HG02759 (cell line): ENCODE measurements around the gene RALGDS.

Experiments
- ATAC-seq: cut with Tn5 transposase; IDR thresholded peaks from one replicate; pipeline ENCODE4 v1.9.1; 2021; ENCODE audit warnings: mild to moderate bottlenecking, moderate library complexity; ENCODE audit not compliant: unreplicated experiment

The RALGDS gene

DNA sequence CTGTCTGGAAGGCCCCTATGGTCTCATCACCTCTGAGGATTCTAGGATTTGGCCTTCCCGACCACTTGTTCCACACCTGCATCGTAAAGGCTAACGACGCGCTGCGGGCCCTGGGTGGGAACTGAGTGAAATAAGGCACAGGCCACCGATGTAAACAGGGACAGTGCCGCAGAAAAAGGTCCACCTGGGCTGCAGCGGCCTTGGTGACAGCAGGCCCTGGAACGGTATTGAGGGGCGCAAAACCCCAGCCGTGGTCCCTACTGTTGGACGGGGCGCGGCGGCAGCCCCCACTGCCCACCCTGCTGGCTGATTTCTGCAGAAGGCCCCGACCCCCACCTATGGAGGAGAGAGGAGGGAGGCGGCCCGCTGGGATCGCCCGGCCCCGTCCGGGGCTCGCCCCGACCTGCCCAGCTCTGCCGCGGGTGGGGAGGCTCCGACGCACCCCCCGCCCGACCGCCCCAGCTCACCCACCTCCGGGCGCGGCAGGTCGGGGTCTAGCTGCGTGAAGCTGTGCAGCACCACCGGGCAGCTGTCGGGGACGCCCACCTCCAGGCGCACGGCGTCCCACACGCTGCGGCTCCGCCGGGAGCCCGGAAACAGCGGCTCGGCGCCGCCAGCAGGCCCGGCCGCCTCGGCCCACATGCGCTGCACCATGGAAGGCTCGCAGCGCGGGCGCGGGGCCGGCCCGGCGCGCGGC lies 391 bp downstream of the RALGDS start:
- no peak for ATAC-seq

DNA sequence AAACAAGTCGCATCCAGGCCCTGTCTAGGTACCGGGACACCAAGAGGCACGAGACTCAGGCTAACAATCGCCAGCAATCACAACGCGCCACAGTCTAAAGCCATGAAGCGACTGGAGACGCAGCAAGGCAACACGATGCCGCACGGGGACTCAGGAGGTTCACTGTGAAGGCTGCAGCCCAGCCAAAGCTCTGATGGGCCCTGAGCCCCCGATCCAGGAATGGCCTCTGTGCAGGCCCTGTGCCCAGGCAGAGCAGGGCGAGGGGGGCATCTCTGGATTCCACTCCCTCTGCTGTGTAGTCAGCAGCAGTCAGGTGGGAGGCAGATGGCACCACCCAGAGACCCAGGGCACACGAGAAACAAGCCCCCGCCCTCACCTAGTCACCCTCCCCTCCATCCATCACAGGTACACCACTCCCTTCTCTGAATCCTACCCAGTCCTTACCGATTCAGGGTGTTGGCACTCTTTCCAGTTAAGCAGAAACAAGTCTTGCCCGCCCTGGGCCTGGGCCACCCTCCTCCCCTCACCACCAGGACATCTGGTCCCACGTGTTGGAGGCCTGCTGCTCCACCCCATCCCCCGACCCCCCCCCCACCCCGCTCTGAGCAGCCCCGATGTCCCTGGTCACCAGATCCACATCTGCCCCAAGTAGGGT lies 1.1 kb downstream of the RALGDS start:
- no peak for ATAC-seq

DNA sequence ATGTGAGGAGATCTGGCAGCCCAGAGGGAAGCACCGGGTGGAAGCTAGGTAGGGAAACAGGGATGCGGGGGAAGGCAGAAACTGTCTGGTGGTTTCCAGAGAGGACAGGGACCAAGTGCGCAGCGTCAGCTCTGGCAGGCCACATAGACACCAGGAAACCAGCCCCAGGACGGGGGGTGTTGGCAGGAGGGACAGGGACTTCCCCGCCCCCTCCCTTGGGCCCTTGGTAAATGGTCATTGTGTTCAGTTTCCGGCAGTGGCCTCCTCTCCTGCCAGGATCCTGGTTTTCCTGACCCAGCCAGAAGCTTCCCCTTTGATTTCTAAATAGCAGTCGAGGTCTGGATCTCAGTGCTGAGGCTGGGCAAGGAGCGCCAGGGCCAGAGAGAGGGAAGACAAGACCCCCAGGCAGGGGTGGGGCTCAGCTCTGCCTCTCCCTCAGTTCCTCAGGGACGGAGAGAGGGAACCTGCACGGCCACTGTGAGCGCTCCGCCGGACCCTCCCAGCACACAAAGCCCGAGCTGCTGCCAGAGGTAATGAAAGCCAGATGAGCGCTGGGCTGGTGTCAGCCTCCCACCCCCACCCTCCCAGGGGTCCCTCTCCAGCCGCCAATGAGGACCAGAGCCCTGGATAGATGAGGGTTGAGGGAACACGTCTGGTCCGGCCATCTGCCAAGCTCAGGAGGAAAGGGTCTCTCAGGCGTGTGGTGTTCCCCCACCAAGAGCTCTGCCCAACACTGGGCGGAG lies 1.8 kb downstream of the RALGDS start:
- no peak for ATAC-seq

DNA sequence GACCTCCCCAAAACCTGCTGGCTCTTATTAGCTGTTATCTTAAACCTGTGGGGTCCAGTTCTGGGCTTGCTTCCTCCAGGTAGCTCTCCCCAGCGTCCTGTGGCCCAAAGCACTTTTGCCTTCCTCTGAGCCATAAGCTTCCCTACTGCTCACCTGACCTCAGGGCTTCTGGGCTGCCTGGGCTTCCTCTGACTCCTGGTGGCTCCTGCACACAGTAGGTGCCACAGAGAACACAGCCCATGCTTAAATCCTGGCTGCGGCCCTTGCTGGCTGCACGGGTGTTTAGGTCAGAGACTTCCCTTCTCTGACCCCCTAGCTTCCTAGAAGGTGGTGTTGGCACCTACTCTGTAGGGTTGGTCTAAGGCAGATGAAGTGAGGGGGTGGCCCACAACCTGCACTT lies 2.5 kb downstream of the RALGDS start:
- ATAC-seq, result no peak

DNA sequence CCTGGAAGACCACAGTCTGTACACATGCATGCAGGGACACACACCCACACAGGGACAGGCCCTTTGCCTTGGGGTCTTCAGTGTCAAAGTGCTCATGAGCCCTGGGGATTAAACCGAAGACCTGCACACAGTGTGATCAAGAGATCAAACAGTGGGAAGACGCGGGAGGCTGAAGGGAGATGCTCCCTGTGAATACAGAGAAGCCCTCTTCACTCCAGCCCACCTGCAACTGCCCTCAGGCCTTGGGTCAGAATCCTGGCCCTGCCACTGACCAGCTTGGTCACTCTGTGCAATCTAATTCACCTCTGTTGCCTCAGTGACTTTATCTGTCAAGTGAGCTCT lies 2.9 kb downstream of the RALGDS start:
- no peak for ATAC-seq

DNA sequence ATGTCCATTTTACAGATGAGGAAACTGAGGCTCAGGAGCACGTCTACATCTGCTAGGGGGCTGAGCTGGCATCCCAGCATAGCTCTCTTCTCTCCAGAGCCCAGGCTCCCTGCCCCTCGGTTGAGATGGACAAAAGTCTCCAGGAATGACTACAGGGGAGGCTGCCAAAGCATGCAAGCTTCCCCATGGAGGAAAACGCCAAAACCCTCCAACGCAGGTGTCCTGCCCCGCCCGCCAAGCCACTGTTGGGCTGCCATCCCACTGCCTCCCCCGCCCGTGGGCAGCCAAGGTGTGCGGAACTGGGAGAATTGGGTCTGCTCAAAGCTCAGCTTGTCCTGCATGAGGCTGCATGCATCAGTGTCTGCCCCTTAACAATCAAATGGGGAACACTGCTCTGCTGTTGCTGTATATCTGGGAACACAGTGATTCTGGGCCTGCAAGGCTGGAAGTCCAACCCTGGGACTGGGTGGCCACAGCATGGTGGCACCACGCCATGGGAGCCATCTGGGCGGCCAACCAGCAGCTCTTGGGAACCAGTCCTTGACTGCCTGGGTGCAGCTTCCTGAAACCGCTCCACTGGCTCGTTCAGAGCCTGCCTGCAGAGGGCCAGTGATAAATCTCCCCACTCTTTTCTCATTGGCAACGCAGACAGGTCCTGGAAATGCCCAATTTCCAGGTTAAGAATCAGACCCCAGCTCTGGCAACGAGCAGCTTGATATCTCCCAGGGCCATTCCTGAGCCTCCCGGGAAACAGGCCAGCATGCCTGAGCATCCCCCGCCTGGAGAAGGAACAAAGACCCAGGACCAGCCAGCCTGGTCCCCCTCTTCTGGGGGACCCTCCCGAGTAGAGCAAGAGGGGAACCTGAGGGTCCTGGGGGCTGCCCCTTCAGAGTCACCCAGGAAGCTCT lies 3.5 kb downstream of the RALGDS start:
- no peak for ATAC-seq

DNA sequence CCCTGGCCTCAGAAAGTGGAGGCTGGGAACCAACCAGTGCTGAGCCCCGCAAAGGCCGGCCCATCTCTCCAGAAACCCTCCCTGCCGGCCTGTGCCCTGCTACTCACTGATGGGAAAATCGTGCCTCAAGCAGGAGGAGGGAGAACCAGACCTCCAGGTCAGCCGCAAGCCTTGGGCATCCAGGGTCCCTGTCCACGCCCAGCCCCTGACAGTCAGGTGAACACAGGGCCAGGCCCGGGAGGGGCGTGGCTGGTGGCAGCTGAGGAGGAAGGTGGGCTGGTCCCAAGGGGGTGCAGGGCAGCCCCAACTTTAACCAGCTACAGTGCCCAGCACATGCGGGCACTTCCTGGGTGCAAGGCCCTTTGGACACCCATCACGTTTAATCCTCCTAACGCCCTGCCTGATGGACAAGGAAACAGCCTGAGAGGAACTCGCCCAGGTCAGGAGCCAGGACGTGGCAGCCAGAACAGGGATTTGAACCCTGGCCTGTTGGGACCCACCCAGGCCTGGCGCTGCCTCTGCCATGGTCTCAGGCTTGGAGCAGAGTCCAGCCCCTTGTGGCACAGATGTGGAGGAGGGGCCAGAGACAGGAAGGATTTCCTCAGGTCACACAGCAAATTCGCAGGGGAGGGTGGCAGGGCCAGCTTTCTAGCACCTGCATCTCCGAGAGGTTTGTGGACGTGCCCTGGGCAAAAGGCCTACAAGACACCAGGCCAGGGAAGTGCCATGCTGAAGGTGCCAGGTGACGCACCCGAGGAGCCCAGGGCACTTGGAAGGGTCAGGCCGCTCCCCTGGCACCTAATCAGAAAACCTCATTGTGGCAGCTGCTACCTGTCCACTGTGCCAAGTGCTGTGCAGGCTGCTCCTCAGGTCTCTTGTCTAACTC lies 4.5 kb downstream of the RALGDS start:
- ATAC-seq, result no peak

DNA sequence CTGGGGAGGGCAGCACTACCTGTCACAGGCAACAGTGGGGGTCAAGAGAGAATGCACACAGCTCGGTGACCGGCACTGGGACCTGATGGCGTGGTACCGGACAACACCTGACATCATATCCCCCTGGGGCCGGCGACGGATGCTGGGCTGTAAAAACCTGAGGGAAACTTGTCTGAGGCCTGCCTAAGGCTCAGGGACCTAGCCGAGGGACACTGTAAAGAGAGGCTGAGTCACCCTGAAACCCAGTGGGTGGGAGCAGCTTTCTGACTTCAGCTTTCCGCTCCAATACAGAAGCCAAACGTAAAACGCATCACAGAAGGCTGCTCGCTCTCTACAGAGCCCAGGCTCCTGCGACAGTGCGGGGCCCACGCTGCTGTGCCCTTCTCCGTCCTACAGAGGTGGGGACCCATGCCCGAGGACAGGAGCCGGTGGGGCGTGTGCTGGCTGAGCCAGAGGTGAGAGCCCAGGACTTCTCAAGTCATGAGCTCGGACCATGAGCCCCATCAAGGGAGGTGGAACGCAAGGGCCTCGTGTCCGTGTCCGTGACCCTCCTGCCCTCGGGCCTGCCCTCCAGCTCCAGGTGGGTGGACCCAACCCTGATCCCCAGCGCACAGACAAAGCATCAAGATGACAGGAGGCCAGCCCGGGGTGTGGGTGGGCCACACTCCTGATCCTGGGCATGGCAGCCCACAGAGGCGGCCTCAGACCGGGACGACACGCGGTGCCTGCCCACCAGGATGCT lies 5.3 kb downstream of the RALGDS start:
- ATAC-seq, result peak; percentile 63

DNA sequence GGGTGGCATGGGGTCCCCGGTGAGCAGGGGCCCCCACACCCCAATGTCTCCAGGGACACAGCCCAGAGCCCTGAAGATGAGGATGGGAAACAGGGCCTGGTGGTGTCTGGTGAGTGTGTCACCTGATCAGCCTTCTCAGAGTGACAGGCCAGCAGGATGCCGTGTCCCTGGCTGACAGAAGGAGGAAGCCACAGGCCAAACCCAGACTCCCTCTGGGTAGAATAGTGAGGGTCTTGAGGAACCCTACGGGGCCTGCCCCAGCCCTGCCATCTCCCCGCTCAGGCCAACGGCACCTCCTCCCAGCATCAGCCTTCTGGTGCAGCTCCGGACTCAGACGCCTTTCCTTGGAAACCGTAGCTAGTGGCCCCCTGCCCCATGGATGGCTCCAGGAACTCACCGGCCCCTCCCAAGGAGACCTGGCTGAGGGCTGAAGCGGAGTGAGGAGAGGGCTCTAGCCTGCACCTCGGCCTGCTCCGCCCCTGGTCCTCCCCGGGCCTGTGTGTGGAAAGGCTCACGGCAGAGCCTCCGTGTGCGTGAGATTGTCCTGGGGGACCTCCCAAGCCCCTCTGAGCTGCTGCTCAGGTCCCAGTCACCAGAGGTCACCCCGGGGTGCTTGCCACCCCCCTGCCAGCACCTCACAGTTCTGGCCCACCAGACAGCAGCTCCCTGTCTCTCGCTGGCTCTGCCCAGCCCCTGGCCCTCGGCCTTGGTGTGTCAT lies 6.0 kb downstream of the RALGDS start:
- ATAC-seq, result no peak

DNA sequence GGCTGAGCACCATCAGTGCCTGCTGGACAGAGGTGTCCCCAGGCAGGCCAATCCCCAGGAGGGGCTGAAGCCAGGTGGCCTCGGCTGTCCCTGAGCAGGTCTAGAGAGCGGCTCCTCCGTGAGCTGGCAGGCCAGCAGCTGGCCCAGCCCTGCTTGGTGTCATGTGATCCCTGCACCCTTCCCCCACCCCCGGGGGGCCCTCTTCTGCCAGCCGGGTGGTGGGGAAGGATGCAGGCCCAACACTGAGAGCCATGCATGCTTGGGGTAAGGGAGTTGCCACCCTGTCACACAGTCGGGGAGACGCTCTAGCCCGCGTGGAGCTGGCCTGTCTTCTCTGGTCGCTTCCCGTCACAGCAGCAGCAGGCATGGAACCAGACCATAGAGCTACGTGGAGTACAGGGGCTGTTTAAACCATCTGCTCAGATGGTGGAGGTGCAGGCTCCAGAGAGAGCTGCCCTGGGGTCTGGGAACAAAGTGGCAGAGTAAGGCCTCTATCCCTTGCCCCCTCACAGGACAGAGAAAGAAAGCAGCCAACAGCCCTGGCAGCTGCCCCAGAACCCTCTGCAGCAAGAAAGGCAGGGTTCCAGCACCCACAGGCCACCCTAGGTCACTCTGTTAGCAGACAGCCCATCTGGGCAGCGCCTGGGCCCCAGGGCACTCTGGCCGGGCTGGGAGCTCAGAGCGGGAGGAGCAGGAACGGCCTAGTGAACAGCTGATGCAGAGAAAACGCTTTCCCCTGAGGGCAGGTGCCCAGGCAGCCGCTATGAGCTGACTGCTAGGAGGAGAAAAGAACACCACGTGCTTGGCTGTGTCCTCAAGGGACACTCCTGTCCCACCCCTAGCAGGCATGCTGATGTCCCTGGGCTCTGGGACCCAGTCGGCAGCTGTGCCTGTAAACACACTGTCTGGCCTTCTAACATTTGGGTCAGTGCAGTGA lies 6.8 kb downstream of the RALGDS start:
- ATAC-seq, result no peak

DNA sequence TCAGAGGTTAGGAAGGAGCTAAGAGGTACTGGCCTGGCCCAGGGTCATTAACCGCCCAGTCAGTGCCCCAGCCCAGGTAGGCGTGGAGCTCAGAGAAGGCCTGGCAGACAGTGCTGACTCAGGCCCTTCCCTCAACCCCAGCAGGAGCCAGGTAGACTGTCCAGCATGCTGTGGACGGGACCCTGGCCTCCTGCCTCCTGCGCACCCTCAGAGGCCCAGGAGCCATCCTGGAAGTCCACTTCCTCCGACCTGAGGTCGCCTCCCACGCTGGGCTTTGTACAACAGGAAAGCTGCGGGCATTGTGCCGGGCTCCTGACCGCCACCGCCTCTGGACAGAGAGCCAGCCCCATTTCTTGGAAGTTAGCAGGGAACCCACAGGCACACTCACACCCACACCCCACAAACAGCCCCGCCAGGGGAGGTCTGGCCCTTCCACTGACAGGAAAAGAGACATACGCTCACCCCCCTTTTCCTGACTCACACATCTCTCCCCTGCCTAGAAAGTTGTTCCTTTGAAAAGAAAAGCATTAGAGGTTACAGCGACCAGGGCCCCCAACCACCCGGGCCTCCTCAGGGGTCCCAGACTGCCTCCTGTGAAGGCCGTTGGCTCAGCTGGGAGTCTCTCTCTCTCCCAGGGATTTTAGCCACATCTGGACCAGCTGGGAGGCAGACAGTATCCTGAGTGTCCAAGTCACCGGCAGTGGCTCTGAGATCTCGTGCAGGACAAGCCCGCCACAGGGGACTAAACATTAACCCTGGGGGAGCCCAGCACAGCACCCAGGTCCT lies 7.7 kb downstream of the RALGDS start:
- no peak for ATAC-seq

DNA sequence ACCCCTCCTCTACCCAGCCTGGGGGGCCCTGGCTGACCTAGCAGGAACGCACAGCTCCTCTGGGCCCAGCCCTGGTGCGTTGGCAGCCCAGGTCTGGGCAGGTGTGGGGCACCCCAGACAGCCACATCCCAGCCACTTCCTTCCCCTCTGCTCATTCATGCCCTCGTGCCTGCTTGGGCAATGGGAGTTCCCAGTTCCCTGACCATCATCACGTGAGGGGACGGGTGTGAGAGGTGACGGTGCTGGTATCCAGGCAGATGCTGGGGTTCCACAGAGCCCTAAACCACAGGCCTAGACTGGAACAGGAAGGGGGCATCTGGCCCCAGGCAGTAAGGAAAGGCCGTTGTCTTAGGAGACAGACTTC lies 8.4 kb downstream of the RALGDS start:
- ATAC-seq, result no peak

DNA sequence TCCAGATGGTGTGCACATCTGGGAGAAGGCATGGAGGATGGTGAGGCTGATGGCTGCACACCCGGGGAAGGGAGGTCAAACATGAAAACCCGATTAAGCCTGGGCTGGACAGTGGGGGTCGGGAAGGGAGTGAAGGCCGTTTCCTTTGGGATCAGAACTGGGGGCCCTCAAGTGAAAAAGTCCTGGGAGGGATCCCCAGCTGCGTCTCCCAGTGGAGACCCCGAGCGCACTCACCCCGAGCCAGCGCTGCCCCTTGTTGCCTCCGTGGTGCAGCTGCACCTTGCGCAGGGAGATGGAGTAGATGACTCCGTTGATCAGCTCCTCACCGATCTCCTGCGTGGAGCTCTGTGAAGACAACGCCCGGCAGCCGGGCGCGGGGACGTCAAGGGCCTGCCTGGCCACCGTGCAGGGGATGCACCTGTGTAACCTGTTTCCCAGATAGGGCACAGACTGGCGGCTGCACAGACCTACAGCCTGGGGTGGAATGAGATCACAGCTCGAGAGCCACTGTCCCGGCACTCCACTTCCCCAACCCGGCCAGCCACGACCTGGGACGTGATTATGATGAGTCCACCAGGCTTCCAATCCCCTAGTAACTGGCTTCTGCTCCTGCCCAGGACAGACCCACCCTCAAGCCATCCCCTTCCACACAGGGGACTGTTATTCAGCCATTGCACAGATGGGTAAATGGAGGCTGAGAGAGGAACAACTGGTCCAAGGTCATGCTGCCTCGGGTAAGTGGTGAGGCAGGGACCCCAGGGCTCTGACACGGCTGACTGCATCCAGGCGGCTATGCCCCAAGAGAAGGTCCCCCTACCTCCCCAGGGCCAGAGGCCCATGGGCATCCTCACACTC lies 9.0 kb downstream of the RALGDS start:
- ATAC-seq, result no peak

DNA sequence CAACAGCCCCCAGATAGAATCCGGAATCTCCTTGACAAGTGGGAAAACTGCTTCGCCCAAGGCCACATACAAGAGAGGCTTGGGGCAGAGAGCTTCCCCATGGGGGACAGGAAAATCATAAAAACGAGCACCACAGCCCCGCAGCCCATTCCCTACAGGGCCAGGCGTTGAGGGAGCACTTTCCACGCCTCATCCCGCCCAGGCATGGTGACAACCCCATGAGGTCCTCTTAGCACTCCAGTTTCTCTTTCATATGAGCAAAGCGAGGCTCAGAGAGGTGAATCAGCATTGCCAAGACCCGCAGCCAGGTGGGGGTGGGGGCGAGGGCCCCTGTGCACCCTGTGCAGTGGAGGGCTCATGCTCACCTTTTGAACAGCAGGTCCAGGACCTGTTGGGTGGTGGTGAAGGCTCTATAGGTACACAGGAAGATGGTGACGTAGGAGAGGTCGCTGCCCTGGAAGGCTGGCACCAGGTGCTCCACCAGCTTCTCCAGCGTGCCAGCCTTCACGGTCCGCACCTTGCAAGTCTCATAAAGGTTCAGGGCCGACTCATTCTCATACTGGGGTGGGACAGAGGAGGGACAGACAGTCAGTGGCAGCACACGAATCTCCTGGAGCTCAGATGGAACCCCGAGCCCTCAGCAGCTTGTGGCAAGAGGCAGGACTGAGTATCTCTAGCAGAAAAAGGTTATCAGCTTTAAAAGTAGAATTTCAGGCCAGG lies 10.9 kb downstream of the RALGDS start:
- no peak for ATAC-seq

DNA sequence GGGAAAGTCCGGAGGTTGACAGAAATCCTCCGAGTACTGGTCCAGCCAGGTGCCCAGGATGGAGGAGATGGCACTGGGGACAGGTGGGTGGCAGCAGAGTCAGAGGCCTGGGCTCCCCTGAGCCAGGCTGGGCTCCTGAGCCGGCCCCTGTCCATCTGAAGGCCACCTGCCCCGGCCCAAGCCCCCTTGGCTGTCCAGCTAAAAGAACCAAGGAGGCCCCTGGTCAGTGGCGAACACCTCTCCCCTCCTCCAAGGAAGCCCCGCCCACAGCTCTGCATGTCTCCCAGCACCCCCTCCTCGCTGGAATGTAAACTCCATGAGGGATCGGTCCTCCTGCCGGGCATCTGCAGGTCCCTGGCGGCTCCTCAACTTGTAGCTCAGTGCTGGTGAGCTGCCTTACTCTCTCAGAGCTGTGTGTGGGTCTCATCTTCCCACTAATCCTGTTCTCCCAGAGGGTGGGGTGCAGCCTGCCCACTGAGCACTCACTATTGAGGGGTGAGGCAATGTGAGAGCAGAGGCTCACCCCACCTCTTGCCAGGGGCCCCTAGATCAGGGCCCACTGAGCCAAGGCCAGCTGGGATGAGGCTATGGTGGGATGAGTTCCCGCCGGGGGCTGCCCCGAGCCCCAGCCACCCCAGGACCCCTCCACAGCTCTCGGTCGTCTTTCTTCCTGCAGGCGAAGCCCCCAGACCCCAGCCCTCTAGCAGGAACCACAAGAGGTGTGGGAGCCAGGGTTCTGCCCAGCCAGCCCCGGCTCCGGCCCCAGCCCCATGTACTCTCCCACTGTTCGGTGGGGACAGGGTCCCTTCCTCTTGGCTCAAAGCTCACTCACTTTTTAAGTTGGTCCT lies 12.0 kb downstream of the RALGDS start:
- no peak for ATAC-seq
